Measurements from ENCODE around the gene OR2G6. TPM values are rescaled to one million over a fixed set of nuclear protein-coding genes. Genes with fewer than 3 reads are reported as not detected.
"Not testable (repeated sequence)": the region's sequence is repeated elsewhere in the genome, so short reads cannot be mapped to it uniquely, and the experiment has no call there.

The OR2G6 gene
- polyA plus RNA-seq, 3 donors = not detected

- not testable (repeated sequence) for H3K27ac ChIP-seq (ENCODE audit: low read depth, low read length)
Measured at GRCh38 chr1:248570811-248571210, 62.9 kb downstream of the OR2G6 start.

GRCh38 chr1:248572049-248572448 lies 64.2 kb downstream of the OR2G6 start:
- no CpG with 5 or more reads among the region's 1 CpG for WGBS, 3 donors
- H3K27ac ChIP-seq (ENCODE audit: low read depth, low read length) = not testable (repeated sequence)

More at GRCh38 chr1:248570811-248571210, 62.9 kb downstream of the OR2G6 start:
- 51 to 77% (median 56%) methylated on average over 3 of the region's 3 CpGs for WGBS, 3 donors

- 73 to 83% (median 81%) methylated on average over 2 to 6 of the region's 8 CpGs for WGBS, 3 donors
- H3K27ac ChIP-seq (ENCODE audit: low read depth, low read length) = not testable (repeated sequence)
Measured at GRCh38 chr1:248573856-248574255, 66.0 kb downstream of the OR2G6 start.

DNA sequence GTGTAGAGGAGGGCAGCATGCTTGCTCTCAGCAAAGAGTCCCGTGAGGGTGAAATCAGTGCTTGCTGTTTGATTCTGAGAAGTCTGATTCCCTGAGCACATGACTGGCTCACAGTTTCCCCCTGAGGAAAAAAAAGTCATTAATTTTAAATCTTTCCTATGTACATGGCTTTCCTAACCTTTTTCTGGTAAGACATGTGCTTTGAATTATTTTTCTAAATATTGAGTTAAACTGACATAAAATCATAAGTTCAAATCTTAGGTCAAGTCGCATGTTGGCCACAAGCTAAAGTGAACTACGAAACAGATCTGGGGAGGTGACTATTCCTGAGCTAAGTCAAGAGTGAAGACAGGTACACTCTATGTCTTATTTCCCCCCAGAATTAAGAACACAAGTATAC lies 66.8 kb downstream of the OR2G6 start, which contains the start of gene OR2T34:
TSS of gene OR2T34 (minus strand) at position 101 of the 400 bp plus-strand sequence. CDS start at position 101, 0 bp downstream.
- WGBS, 3 donors = 79 to 94% (median 93%) methylated on average over 3 of the region's 3 CpGs
- H3K27ac ChIP-seq (ENCODE audit: low read depth, low read length) = not testable (repeated sequence)

GRCh38 chr1:248576260-248576980 lies 68.5 kb downstream of the OR2G6 start:
- 69 to 75% (median 73%) methylated on average over 9 of the region's 9 CpGs for WGBS, 3 donors
- H3K27ac ChIP-seq (ENCODE audit: low read depth, low read length) = no peak overlapping the region

Other genes starting within 250 kb of the OR2G6 start
- gene OR2T33, start 230.1 kb upstream of the OR2G6 start, polyA plus RNA-seq = not detected
- gene OR2T12, start 204.6 kb upstream of the OR2G6 start, polyA plus RNA-seq = not detected
- gene OR2M7, start 183.5 kb upstream of the OR2G6 start, polyA plus RNA-seq = not detected
- not detected for gene OR14C36, start 159.3 kb upstream of the OR2G6 start, polyA plus RNA-seq
- gene OR2T4, start 146.4 kb upstream of the OR2G6 start, polyA plus RNA-seq = not detected
- not detected for gene OR2T6, start 132.3 kb upstream of the OR2G6 start, polyA plus RNA-seq
- not detected for gene OR2T1, start 105.0 kb upstream of the OR2G6 start, polyA plus RNA-seq
- not detected for gene OR2T2, start 62.4 kb upstream of the OR2G6 start, polyA plus RNA-seq
- gene OR2T3, start 34.7 kb upstream of the OR2G6 start, polyA plus RNA-seq = not detected
- gene OR2T5, start 19.5 kb upstream of the OR2G6 start, polyA plus RNA-seq = not detected
- gene OR2T29, start 54.7 kb downstream of the OR2G6 start, polyA plus RNA-seq = not detected
- not detected for gene OR2T34, start 66.7 kb downstream of the OR2G6 start, polyA plus RNA-seq
- gene OR2T10, start 89.6 kb downstream of the OR2G6 start, polyA plus RNA-seq = not detected
- not detected for gene OR2T11, start 127.0 kb downstream of the OR2G6 start, polyA plus RNA-seq
- not detected for gene OR2T35, start 137.2 kb downstream of the OR2G6 start, polyA plus RNA-seq
- not detected for gene OR2T27, start 147.5 kb downstream of the OR2G6 start, polyA plus RNA-seq
- not detected for gene OR14I1, start 194.7 kb downstream of the OR2G6 start, polyA plus RNA-seq
- under 1 TPM in 1 of 3 donors, not detected in 2; 0.22 TPM for gene LYPD8, start 247.7 kb downstream of the OR2G6 start, polyA plus RNA-seq

Measured in adipose tissue (tissue), 3 donors.